Kidney (tissue), 14 donors: ENCODE data around the gene ITPKB. TPM values are rescaled to one million over a fixed set of nuclear protein-coding genes. Genes with fewer than 3 reads are reported as not detected.

ENCODE experiments used
- DNase-seq, 5 donors: peaks; one replicate each; pipeline ENCODE4 v3.0.0-alpha.2; 2013 to 2020
- FAIRE-seq: peaks from 2 replicates; lab custom pipeline; 2012; peaks lifted over from hg19 to GRCh38; lab: Jason Lieb, UNC
- H3K27ac ChIP-seq, 2 donors: one replicate each; pipeline ENCODE4 v1.7.0; 2013; ENCODE audit warnings: low read depth in 2 of 2, low read length in 2 of 2, inconsistent platforms in 1 of 2
- H3K27me3 ChIP-seq: one replicate; pipeline ENCODE4 v1.7.1; 2013; ENCODE audit warnings: low read length, inconsistent platforms; ENCODE audit not compliant: control insufficient read depth, insufficient read depth
- H3K36me3 ChIP-seq, 3 donors: one replicate each; pipeline versions ENCODE4 v1.7.0 to v1.7.1; 2013; ENCODE audit warnings: low read length in 3 of 3, control low read depth in 1 of 3, inconsistent platforms in 1 of 3; ENCODE audit not compliant: insufficient read depth in 3 of 3, control insufficient read depth in 2 of 3
- H3K4me1 ChIP-seq, 3 donors: one replicate each; pipeline versions ENCODE4 v1.7.0 to v1.7.1; 2013; ENCODE audit warnings: low read length in 3 of 3, inconsistent platforms in 1 of 3, low read depth in 1 of 3; ENCODE audit not compliant: control insufficient read depth in 2 of 3, insufficient read depth in 2 of 3
- H3K4me3 ChIP-seq, 3 donors: one replicate each; pipeline versions ENCODE4 v1.7.0 to v1.8.1; 2013; ENCODE audit warnings: low read length in 3 of 3, control low read depth in 1 of 3, inconsistent platforms in 1 of 3
- H3K9ac ChIP-seq, 3 donors: one replicate each; pipeline versions ENCODE4 v1.7.0 to v1.7.1; 2013; ENCODE audit warnings: low read length in 3 of 3, control low read depth in 1 of 3, inconsistent platforms in 1 of 3
- H3K9me3 ChIP-seq, 3 donors: one replicate each; pipeline versions ENCODE4 v1.7.0 to v1.7.1; 2013; ENCODE audit warnings: low read length in 3 of 3, control low read depth in 1 of 3, inconsistent platforms in 1 of 3; ENCODE audit not compliant: control insufficient read depth in 2 of 3, insufficient read depth in 1 of 3
- CTCF ChIP-seq: IDR thresholded peaks from 3 replicates; pipeline ENCODE4 v1.5.1; 2012; ENCODE audit warnings: mild to moderate bottlenecking, moderate library complexity, borderline replicate concordance; ENCODE audit not compliant: insufficient read depth; ENCODE audit errors: extremely low read depth
- intact Hi-C: fragments of 100-400 bp; cut with DNase I; formaldehyde crosslinking; loops from one replicate; pipeline ENCODE4 v1.11.1; 2022
- polyA plus RNA-seq: library from polyadenylated mRNA; stranded (reverse); fragments of 350-450 nt; fragmentation: Illumina TruSeq; extraction: RNeasy Lipid Tissue Mini Kit (QIAGEN cat#74804); gene quantifications from one replicate; pipeline ENCODE4 v1.2.3, GENCODE V29; 2014; ENCODE audit warnings: low read depth, low replicate concordance; ENCODE audit not compliant: insufficient read depth
- total RNA-seq: library from RNA; stranded (reverse); fragmentation: NEBNext Ultra II Directional; extraction: Animal tissue kit (Norgen Biotek cat#: 25700); gene quantifications from one replicate; pipeline ENCODE4 v1.2.1, GENCODE V29; 2021
- donor health status: control.
- donor health status: control.
- donor health status: control.
- donor health status: control.
- donor health status: control.
- donor health status: DM: yes; HTN: yes; CAD: no.
- donor health status: Normal renal cell carcinoma (clear cell type).

Gene ITPKB
- total and polyA plus RNA-seq, 2 donors from 2014 or later, result 20.2 to 39.3 TPM

GRCh38 chr1:226644541-226645176 is 94.4 kb downstream of the ITPKB start:
- Histone ChIP-seq H3K27me3 (no peaks in the 10 kb centered on the region), H3K36me3 (peaks cover 4 to 28% (median 15%) of the 10 kb centered on the region in 3 donors), H3K27ac (no peak overlapping the region), H3K9ac (no peak overlapping the region), H3K4me1 (no peaks in the 10 kb centered on the region), H3K4me3 (no peak overlapping the region), H3K9me3 (no peaks in the 10 kb centered on the region)
- FAIRE-seq (no peak), DNase-seq (peak in 1 of 5 donors; percentile 41)
- TF ChIP-seq CTCF, result no peak
- intact Hi-C loops, result no loop called here

- DNase-seq (peak in 1 of 5 donors; percentile 72), FAIRE-seq (no peak)
- Histone ChIP-seq H3K27ac (no peak overlapping the region), H3K9me3 (no peaks in the 10 kb centered on the region), H3K27me3 (no peaks in the 10 kb centered on the region), H3K4me3 (no peak overlapping the region), H3K9ac (no peak overlapping the region), H3K4me1 (no peaks in the 10 kb centered on the region), H3K36me3 (peaks cover 2 to 28% (median 15%) of the 10 kb centered on the region in 3 donors)
- TF ChIP-seq CTCF, result no peak
- intact Hi-C loops, result no loop called here
These were observed 95.2 kb downstream of the ITPKB start for GRCh38 chr1:226643611-226644540.

- Histone ChIP-seq H3K9ac (no peak overlapping the region), H3K27ac (no peak overlapping the region), H3K4me3 (no peak overlapping the region), H3K4me1 (no peaks in the 10 kb centered on the region), H3K9me3 (no peaks in the 10 kb centered on the region), H3K36me3 (peaks cover 2 to 24% (median 15%) of the 10 kb centered on the region in 3 donors), H3K27me3 (no peaks in the 10 kb centered on the region)
- intact Hi-C loops, result no loop called here
- no peak for FAIRE-seq
- no peak for TF ChIP-seq CTCF
- peak in 1 of 5 donors; percentile 63 for DNase-seq
These were observed 95.9 kb downstream of the ITPKB start for GRCh38 chr1:226643177-226643576.
